ENCODE data around the gene TNNC2. TPM values are rescaled to one million over a fixed set of nuclear protein-coding genes. Genes with fewer than 3 reads are reported as not detected.

TNNC2 gene
- total and polyA plus RNA-seq, 2 experiments from 2014 or later, result 0.59 to 32.5 TPM

DNA sequence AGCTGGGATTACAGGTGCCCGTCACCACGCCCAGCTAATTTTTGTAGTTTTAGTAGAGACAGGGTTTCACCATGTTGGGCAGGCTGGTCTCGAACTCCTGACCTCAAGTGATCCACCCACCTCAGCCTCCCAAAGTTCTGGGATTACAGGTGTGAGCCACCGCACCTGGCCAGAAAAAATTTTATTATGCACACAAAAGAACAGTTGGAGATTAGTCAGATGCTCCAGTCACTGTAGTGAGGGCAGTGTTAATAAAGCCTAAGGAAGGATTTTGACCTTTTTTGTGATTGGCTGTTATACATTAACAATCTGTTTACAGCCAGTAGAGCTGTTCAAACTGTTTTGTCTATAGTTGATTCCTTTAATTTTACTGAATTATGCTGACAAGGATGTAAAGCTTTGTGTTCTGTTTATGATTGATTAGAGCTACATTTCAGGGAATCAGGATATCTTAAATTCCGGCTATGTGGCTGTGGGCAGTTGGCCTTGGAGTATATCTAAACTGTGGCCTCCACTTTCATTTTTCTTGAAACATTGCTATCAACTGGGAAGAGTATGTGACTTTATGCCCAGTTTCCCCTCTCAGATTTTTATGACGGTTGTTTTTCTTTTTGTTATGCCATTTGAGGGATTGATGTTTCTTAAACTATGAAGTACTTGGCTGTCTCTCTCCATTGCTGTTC is 40.2 kb upstream of the TNNC2 start:
- Histone ChIP-seq H4K20me1 (replicated peaks; ENCODE audit: insufficient read depth) (no peaks in the 10 kb centered on the region), H3K27me3 (ENCODE audit: insufficient read depth) (no peaks in the 10 kb centered on the region), H3K79me2 (replicated peaks; ENCODE audit: insufficient read depth) (no peaks in the 10 kb centered on the region), H3K36me3 (ENCODE audit: insufficient read depth) (no peaks in the 10 kb centered on the region), H2AFZ (no peak overlapping the region), H3F3A (replicated peaks; ENCODE audit: low read depth) (0 out of 2 replicates have a peak, but pooled peaks cover 6% of the 10 kb centered on the region), H3K9me2 (ENCODE audit: insufficient read depth) (no peaks in the 10 kb centered on the region), H3K4me2 (no peak overlapping the region), H3K4me1 (ENCODE audit: insufficient read depth) (no peaks in the 10 kb centered on the region), H3K4me3 (no peak overlapping the region), H3K27ac (ENCODE audit: low read depth) (no peak overlapping the region)
- no peak for TF ChIP-seq STAT1 (IDR thresholded peaks at IDR 0.05; ENCODE audit: unreplicated experiment)
- no peak for TF ChIP-seq NANOG (IDR thresholded peaks at IDR 0.05; ENCODE audit: borderline replicate concordance)
- no peak for TF ChIP-seq EZH2 (IDR thresholded peaks at IDR 0.05; ENCODE audit: low read depth, unreplicated experiment)
- TF ChIP-seq CREB1 (CRISPR knock-in tag; IDR thresholded peaks at IDR 0.05; ENCODE audit: low read depth), result no peak
- TF ChIP-seq, protein P1, sequence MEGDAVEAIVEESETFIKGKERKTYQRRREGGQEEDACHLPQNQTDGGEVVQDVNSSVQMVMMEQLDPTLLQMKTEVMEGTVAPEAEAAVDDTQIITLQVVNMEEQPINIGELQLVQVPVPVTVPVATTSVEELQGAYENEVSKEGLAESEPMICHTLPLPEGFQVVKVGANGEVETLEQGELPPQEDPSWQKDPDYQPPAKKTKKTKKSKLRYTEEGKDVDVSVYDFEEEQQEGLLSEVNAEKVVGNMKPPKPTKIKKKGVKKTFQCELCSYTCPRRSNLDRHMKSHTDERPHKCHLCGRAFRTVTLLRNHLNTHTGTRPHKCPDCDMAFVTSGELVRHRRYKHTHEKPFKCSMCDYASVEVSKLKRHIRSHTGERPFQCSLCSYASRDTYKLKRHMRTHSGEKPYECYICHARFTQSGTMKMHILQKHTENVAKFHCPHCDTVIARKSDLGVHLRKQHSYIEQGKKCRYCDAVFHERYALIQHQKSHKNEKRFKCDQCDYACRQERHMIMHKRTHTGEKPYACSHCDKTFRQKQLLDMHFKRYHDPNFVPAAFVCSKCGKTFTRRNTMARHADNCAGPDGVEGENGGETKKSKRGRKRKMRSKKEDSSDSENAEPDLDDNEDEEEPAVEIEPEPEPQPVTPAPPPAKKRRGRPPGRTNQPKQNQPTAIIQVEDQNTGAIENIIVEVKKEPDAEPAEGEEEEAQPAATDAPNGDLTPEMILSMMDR (conservative IDR thresholded peaks at IDR 0.05; ENCODE audit: low read depth in 2 of 2), result no peak
- no peak for TF ChIP-seq ZNF462 (CRISPR knock-in tag; IDR thresholded peaks at IDR 0.05)
- no peak for TF ChIP-seq POLR2AphosphoS5 (IDR thresholded peaks at IDR 0.05; ENCODE audit: low read depth)
- TF ChIP-seq ETS1 (IDR thresholded peaks at IDR 0.05), result no peak
- TF ChIP-seq ZNF114 (CRISPR knock-in tag; IDR thresholded peaks at IDR 0.05), result no peak
- TF ChIP-seq JUNB (IDR thresholded peaks at IDR 0.05; ENCODE audit: unreplicated experiment), result no peak
- no peak for TF ChIP-seq EZH2phosphoT487 (IDR thresholded peaks at IDR 0.05; ENCODE audit: unreplicated experiment)
- TF ChIP-seq ZNF331 (CRISPR knock-in tag; IDR thresholded peaks at IDR 0.05; ENCODE audit: low read depth), result no peak
- TF ChIP-seq, protein P2, sequence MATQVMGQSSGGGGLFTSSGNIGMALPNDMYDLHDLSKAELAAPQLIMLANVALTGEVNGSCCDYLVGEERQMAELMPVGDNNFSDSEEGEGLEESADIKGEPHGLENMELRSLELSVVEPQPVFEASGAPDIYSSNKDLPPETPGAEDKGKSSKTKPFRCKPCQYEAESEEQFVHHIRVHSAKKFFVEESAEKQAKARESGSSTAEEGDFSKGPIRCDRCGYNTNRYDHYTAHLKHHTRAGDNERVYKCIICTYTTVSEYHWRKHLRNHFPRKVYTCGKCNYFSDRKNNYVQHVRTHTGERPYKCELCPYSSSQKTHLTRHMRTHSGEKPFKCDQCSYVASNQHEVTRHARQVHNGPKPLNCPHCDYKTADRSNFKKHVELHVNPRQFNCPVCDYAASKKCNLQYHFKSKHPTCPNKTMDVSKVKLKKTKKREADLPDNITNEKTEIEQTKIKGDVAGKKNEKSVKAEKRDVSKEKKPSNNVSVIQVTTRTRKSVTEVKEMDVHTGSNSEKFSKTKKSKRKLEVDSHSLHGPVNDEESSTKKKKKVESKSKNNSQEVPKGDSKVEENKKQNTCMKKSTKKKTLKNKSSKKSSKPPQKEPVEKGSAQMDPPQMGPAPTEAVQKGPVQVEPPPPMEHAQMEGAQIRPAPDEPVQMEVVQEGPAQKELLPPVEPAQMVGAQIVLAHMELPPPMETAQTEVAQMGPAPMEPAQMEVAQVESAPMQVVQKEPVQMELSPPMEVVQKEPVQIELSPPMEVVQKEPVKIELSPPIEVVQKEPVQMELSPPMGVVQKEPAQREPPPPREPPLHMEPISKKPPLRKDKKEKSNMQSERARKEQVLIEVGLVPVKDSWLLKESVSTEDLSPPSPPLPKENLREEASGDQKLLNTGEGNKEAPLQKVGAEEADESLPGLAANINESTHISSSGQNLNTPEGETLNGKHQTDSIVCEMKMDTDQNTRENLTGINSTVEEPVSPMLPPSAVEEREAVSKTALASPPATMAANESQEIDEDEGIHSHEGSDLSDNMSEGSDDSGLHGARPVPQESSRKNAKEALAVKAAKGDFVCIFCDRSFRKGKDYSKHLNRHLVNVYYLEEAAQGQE (IDR thresholded peaks at IDR 0.05; ENCODE audit: unreplicated experiment), result no peak
- Mint-ChIP-seq H3K4me3 (no peak overlapping the region), H3K27me3 (ENCODE audit: insufficient read depth, low read depth, poor library complexity) (no peaks in the 10 kb centered on the region), H3K27ac (no peak overlapping the region), H3K36me3 (ENCODE audit: low read depth) (no peaks in the 10 kb centered on the region), H3K4me1 (no peaks in the 10 kb centered on the region), H3K9me3 (no peaks in the 10 kb centered on the region)
- DNase-seq (ENCODE audit: low spot score) (no peak), ATAC-seq (no peak)

All from GM23338 (cell line).